Measurements from ENCODE around the gene GAB2.
"Not testable (repeated sequence)": the region's sequence is repeated elsewhere in the genome, so short reads cannot be mapped to it uniquely, and the experiment has no call there.

GAB2 gene

GRCh38 chr11:78237293-78238046 lies 180.2 kb downstream of the GAB2 start:
- no peak overlapping the region for H3K4me3 ChIP-seq (replicated peaks; ENCODE audit: low read depth, low read length)
- DNase-seq (ENCODE audit: extremely low read depth, low read depth): no peak
- TF ChIP-seq CTCF (IDR thresholded peaks at IDR 0.05; ENCODE audit: low read depth, low read length, missing control alignments): no peak

DNA sequence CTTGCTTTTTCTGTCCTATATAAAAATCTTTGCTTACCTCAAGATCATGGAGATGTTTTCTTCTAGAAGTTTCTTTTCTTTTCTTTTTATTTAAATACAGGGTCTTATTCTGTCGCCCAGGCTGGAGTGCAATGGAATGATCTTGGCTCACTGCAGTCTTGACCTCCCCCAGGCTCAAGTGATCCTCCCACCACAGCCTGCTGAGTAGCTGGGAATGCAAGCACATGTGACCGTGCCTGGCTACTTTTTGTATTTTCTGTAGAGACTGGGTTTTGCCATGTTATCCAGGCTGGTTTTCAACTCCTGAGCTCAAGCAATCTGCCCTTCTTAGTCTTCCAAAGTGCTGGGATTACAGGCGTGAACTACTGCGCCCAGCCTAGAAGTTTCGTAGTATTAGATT lies 183.6 kb downstream of the GAB2 start:
- TF ChIP-seq CTCF (IDR thresholded peaks at IDR 0.05; ENCODE audit: low read depth, low read length, missing control alignments): no peak
- DNase-seq (ENCODE audit: extremely low read depth, low read depth): no peak
- no peak overlapping the region for H3K4me3 ChIP-seq (replicated peaks; ENCODE audit: low read depth, low read length)

- not testable (repeated sequence) for DNase-seq (ENCODE audit: extremely low read depth, low read depth); H3K4me3 ChIP-seq (replicated peaks; ENCODE audit: low read depth, low read length)
Measured at GRCh38 chr11:78233046-78233445, 184.6 kb downstream of the GAB2 start.

DNA sequence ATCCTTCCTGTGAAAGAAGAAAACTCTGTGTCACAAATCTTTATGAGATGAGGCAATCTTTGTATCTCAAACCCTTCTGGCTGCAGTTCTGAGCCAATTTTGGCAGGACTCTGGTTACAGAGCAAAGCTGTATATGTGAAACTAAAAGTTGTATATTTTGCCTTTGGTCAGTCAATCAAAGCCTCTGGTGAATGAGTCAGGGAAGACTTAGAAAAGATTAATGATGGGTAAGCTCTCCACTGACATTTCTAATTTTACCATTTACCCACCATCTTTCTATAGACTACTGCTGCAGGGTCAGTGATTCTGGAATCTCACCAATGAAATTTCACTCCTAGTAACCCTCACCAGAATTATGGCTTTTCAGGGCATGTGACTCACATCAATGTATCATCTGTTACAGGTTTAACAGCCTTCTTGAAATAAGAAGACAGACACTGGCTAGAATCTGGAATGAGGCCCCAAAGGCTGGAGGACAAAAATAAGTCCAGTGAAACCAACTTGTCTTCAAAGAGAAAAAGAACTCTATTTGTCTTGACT lies 185.6 kb downstream of the GAB2 start:
- DNase-seq (ENCODE audit: extremely low read depth, low read depth): no peak
- no peak overlapping the region for H3K4me3 ChIP-seq (replicated peaks; ENCODE audit: low read depth, low read length)
- no peak for TF ChIP-seq CTCF (IDR thresholded peaks at IDR 0.05; ENCODE audit: low read depth, low read length, missing control alignments)

DNA sequence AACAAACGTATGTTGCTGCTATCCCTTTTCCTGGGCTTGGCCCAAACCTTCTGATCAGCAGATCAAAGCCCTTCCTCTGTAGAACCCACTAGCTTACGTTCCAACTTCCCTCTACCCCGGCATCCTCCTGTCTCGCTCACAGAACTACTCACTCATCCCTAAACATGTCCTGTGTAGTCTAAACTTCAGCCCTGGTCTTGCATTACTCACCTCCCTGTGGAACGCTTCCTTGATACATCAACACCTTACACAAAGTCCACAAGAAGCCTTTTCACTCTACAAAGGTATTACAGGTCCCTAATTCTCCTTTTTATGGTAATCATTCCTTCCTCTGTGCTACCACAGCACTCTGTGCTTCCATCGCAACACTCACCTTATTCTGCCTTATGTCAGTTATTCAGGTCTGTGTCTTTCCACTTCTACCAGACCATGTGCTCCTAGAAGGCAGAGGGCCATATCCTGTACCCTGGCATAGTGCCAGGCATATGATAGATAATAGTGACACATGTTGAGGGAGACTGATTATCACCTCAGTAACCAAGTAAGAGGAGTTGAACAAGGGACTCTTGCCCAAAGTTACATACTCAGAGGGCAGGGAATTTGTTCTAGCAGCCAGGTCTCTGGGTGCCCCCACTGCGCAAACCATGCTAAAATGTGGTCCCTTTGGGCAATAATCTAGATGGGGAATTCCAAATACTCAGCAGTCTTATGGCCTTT lies 187.3 kb downstream of the GAB2 start:
- no peak for TF ChIP-seq CTCF (IDR thresholded peaks at IDR 0.05; ENCODE audit: low read depth, low read length, missing control alignments)
- no peak overlapping the region for H3K4me3 ChIP-seq (replicated peaks; ENCODE audit: low read depth, low read length)
- no peak for DNase-seq (ENCODE audit: extremely low read depth, low read depth)

DNA sequence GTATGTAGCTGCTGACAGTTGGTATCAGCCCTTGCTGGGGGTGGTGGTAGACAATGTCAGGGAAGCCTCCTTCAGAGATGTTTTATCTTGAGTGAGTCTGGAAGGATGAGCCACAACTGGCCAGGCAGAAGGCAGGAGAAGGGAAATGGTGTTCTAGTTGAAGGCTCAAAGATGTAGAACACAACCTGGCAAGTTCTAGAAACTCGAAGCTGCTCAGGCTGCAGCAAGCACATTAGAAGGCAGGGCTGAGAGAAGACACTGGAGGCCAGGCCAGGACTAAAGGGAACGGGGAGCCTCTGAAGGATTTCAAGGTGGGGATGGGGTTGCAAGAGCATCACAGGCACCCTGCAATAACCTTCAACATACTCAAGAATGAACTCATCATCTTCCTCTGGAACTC lies 188.5 kb downstream of the GAB2 start:
- H3K4me3 ChIP-seq (replicated peaks; ENCODE audit: low read depth, low read length): no peak overlapping the region
- no peak for DNase-seq (ENCODE audit: extremely low read depth, low read depth)
- no peak for TF ChIP-seq CTCF (IDR thresholded peaks at IDR 0.05; ENCODE audit: low read depth, low read length, missing control alignments)

GRCh38 chr11:78228467-78228866 lies 189.2 kb downstream of the GAB2 start:
- DNase-seq (ENCODE audit: extremely low read depth, low read depth): peak; percentile 25
- no peak overlapping the region for H3K4me3 ChIP-seq (replicated peaks; ENCODE audit: low read depth, low read length)
- TF ChIP-seq CTCF (IDR thresholded peaks at IDR 0.05; ENCODE audit: low read depth, low read length, missing control alignments): peak; percentile 45
